GM19455 (cell line): ENCODE measurements around the gene EDEM1.
"Not testable (repeated sequence)": the region's sequence is repeated elsewhere in the genome, so short reads cannot be mapped to it uniquely, and the experiment has no call there.

Experiments
- ATAC-seq: cut with Tn5 transposase; IDR thresholded peaks from one replicate; pipeline ENCODE4 v1.9.1; 2021; ENCODE audit not compliant: unreplicated experiment

Gene EDEM1

GRCh38 chr3:5187156-5187919, at the start of gene EDEM1:
TSS of gene EDEM1 (plus strand) at chr3:5187707. CDS start at chr3:5187806, 99 bp downstream.
- ATAC-seq: peak; percentile 78

GRCh38 chr3:5138214-5138981, 49.1 kb upstream of the EDEM1 start:
- no peak for ATAC-seq

- ATAC-seq: no peak
Measured at GRCh38 chr3:5140230-5140621, 47.3 kb upstream of the EDEM1 start.

GRCh38 chr3:5140839-5141238, 46.7 kb upstream of the EDEM1 start:
- ATAC-seq: no peak

GRCh38 chr3:5141760-5142159, 45.7 kb upstream of the EDEM1 start:
- ATAC-seq: no peak

DNA sequence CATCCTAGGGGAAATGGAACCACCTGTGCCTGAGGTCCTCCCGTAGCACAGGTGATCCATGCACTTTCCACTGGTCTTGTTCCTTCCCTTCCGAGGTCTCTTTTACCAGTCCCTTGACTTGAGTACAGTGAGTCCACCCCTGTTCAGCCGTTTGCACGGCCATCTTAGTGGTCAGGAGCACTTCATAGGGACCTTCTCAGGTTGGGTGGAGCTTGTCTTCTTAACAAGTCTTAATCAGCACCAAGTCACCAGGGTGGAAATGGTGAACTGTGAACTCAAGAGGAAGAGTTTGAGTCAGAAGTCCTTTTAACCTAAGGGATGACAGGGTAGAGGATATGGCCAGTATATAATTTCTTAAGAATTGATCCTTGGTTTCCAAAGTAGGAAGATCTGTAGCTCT, 44.0 kb upstream of the EDEM1 start:
- no peak for ATAC-seq

DNA sequence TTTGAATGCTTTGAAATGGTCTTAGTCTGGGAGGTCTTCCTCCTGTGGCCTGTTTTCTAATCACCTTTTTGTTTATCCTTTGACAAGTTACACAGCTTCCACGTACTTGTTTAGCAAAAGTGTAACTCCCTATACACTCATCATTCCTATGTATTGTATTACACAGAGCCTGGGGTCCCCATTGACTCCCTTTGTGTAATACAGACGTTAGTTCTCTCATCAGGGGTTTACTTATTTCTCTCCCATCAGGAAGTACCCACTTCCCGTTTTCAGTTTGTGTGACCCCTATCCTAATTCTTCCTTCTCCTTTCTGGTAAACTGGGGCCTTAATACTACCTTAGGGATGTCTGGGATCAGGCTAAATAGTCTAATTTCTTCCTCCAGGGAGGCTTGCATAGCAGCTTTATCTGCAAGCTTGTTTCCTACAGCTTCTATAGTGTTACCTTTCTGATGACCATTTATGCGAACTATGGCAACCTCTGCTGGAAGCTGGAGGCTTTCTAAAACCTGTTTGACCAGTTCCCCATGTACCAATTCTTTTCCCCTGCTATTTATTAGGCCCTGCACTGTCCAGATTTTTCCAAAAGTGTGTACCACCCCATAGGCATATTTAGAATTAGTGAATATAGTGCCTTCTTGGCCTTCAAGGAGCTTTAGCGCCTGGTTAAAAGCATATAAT, 43.1 kb upstream of the EDEM1 start:
- no peak for ATAC-seq

- ATAC-seq: no peak
Measured at GRCh38 chr3:5145120-5145519, 42.4 kb upstream of the EDEM1 start.

DNA sequence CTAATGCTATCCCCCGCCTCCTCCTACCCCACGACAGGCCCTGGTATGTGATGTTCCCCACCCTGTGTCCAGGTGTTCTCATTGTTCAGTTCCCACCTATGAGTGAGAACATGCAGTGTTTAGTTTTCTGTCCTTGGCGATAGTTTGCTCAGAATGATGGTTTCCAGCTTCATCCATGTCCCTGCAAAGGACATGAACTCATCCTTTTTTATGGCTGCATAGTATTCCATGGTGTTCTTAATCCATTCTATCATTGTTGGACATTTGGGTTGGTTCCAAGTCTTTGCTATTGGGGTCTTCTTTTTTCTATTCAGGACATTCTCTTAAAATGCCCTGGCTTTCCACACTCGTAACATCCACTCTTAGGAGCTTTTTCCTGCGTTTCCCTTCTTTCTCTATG, 40.4 kb upstream of the EDEM1 start:
- not testable (repeated sequence) for ATAC-seq

- ATAC-seq: no peak
Measured at GRCh38 chr3:5149306-5149880, 38.1 kb upstream of the EDEM1 start.

DNA sequence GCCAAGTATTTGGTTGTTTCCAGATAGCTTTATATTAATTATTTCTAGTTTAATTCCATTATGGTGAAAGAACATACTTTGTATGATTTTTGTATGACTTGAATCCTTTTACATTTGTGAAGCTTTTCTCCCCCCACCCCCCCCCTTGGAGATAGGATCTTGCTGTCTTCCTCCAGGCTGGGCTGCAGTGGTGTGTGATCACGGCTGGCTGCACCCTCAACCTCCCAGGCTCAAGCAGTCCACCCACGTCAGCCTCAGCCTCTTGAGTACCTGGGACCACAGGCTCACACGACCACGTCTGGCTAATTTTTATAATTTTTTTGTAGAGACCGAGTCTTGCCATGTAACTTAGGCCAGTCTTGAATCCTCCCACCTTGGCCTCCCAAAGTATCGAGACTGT, 35.9 kb upstream of the EDEM1 start:
- no peak for ATAC-seq

DNA sequence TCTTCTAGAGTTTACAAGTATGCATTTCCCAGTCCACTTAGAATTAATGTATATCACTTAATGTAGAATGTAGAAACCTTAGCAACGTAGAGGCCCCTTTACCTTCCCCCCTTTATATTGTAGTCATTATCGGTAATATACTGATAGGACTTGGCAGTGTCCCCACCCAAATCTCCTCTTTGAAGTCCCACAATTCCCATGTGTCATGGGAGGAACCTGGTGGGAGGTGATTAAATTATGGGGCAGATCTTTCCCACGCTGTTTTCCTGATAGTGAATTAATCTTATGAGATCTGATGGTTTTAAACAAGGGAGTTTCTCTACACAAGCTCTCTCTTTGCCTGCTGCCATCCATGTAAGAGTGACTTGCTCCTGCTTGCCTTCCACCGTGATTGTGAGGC, 34.4 kb upstream of the EDEM1 start:
- ATAC-seq: no peak

GRCh38 chr3:5155241-5155640, 32.3 kb upstream of the EDEM1 start:
- ATAC-seq: no peak

DNA sequence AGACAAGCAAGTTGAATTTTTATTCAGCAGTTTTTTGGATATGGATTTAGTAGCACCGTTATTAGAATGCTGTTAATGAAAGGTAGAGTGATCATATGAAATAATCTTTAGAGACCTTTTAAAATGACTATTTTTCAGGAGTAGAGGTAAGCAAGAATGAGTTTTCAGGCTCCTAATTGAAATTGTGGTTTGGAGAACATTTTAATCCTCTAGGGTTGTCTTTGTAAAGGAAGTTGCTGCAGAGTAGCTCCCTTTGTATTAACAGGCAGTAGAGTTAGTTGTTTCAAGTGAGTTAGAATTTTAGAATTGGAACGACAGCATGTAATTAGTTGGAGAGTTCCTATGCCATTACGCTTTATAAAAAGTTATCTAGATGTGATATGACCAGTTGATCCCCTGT, 27.2 kb upstream of the EDEM1 start:
- ATAC-seq: no peak

DNA sequence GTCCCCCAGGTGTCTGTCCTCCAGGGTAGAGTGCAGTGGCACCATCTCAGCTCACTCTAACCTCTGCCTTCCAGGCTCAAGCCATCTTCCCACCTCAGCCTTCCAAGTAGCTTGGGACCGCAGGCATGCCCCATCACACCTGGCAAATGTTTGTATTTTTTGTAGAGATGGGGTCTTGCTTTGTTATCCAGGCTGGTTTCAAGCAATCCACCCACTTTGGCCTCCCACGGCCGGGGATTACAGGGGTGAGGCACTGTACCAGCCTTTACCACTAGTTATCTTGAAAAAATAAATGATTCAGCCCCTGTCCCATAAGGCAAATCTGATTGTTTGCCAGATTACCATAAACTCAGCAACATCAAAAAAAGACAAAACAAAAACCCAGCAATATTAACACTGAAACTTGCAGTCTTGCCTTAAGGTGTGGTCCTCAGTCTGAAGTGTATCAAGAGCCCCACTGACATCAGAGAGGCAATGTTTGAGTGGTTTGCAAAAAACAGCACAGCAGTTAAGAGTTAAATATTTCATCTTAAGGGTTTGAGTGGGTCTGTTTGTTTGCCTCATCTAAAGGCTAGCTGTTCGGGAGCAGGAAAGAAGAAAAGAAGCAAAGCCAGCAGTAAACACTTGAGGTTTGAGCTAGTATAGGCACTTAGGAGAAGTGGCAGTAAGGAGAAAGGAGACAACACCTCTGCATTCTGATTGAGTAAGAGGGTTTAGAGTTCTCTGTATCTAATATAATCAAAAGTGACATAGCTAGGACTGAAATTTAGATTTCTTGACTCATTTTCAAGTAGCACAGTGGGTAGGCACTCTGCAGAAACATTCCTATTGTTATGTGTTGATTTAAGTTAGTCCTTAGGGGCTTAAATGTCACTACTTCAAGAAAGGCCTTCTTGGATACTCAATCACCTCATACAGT, 26.3 kb upstream of the EDEM1 start:
- ATAC-seq: no peak

- ATAC-seq: no peak
Measured at GRCh38 chr3:5162102-5162501, 25.4 kb upstream of the EDEM1 start.

DNA sequence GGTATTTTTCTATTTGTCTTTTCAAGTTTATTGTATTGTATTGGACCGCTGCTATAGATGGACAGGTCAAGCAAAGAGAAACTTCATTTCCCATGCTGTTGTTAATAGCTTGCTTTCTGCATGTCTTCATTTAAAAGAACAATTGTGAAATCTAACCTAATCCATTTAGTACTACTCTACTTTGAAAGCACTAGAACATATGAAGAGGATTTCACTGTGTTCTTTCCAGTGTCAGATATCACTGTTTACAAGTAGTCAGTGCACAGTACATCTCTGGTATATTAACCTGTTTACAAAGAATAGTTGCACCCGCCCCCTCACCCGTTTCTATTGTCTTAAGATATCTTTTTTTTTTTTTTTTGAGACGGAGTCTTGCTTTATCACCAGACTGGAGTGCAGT, 21.8 kb upstream of the EDEM1 start:
- ATAC-seq: no peak

GRCh38 chr3:5166846-5167245, 20.7 kb upstream of the EDEM1 start:
- ATAC-seq: no peak

GRCh38 chr3:5168110-5168509, 19.4 kb upstream of the EDEM1 start:
- no peak for ATAC-seq

DNA sequence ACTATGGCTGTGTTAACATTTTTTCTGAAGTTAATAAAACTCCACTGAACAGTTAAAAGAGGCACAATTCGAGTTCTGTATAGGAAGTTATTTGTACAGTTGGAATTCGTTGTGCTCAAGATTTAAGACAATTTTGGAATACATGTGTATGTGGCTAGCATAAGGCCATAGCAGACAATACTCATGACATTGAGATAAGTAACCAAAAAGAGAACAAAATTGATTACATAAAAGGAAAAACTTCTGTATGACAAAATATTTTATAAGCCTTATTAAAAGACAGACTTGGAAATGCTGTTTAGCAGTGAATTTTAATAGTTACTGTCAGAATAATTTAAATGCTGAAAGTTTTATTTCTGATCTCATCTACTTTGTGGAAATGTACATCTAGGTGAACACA, 17.7 kb upstream of the EDEM1 start:
- ATAC-seq: no peak

DNA sequence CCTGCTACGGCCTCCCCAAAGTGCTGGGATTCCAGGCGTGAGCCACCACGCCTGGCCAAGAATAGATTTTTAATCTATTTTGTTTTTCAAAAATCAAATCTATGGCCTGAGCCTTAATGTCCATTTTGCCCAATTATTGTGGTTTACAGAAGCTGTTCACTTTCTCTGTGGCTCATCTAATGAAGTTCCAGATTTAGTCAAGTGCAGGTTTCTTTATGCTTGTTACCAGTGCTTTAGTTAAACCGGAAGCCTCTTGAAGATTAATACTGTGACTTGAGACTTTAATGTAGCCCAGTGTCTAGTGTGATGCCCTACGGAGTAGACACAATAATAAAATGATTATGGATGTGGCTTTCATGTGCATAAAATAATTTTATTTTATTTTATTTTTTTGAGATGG, 16.5 kb upstream of the EDEM1 start:
- ATAC-seq: no peak
